HEK293 (cell line): ENCODE data around the gene ARMC8.
A peak's percentile ranks its signal among the peaks of the same experiment; 100 is the strongest.

ENCODE experiments used
- CTCF ChIA-PET: fragments of 350-600 bp; formaldehyde crosslinking; extraction: SDS; loops from one replicate; lab custom pipeline; 2021; ENCODE audit warnings: antibody characterized with exemption; lab: Yijun Ruan, JAX
- POLR2A ChIA-PET: fragments of 300-600 bp; formaldehyde crosslinking; extraction: SDS; loops from one replicate; lab custom pipeline; 2020; ENCODE audit warnings: antibody characterized with exemption, inconsistent platforms; lab: Yijun Ruan, JAX
- H3K27ac ChIP-seq: fragments of 200-500 bp; sonication (Bioruptor generic); 2 replicates; pipeline ENCODE4 v1.5.1; 2014; ENCODE audit warnings: low read depth, low read length, control low read depth, inconsistent platforms; ENCODE audit errors: extremely low read depth
- H3K36me3 ChIP-seq, 2 experiments: fragments of 200-500 bp in 1 of 2; sonication (Bioruptor generic) in 1 of 2; 1 replicate in 1 of 2; 2 replicates in 1 of 2; pipeline ENCODE4 v1.5.1; 2014 to 2017; ENCODE audit warnings: inconsistent platforms in 2 of 2, low read length in 2 of 2; ENCODE audit not compliant: control insufficient read depth in 2 of 2, insufficient read depth in 1 of 2
- H3K4me1 ChIP-seq: fragments of 200-500 bp; sonication (Bioruptor generic); 2 replicates; pipeline ENCODE4 v1.5.1; 2014; ENCODE audit warnings: mild to moderate bottlenecking, low read length, inconsistent platforms; ENCODE audit not compliant: control insufficient read depth, insufficient read depth
- H3K4me3 ChIP-seq: 2 replicates; pipeline ENCODE4 v1.5.1; 2011; ENCODE audit warnings: low read depth, mild to moderate bottlenecking, control low read depth, low read length, moderate library complexity
- H3K9me3 ChIP-seq: fragments of 200-500 bp; sonication (Bioruptor generic); 2 replicates; pipeline ENCODE4 v1.5.1; 2014; ENCODE audit warnings: low read depth, low read length, inconsistent platforms; ENCODE audit not compliant: control insufficient read depth, insufficient read depth
- EGR2 ChIP-seq: fragments of 450-650 bp; formaldehyde crosslinking; IDR thresholded peaks from 2 replicates; pipeline ENCODE4 v1.5.1; 2016; ENCODE audit warnings: low read depth, missing biosample characterization, missing genetic modification characterization
- GLI4 ChIP-seq: fragments of 450-650 bp; formaldehyde crosslinking; IDR thresholded peaks from 2 replicates; pipeline ENCODE4 v1.5.1; 2016; ENCODE audit warnings: missing biosample characterization, missing genetic modification characterization
- GLIS1 ChIP-seq: fragments of 450-650 bp; formaldehyde crosslinking; IDR thresholded peaks from 2 replicates; pipeline ENCODE4 v1.5.1; 2016; ENCODE audit warnings: missing biosample characterization, missing genetic modification characterization
- KLF1 ChIP-seq: fragments of 450-650 bp; formaldehyde crosslinking; IDR thresholded peaks from 2 replicates; pipeline ENCODE4 v1.5.1; 2016; ENCODE audit warnings: missing biosample characterization, missing genetic modification characterization
- KLF10 ChIP-seq: fragments of 450-650 bp; IDR thresholded peaks from 2 replicates; pipeline ENCODE4 v1.5.1; 2018; ENCODE audit warnings: missing biosample characterization, mild to moderate bottlenecking, missing genetic modification characterization
- KLF16 ChIP-seq: fragments of 450-650 bp; formaldehyde crosslinking; IDR thresholded peaks from 2 replicates; pipeline ENCODE4 v1.5.1; 2017; ENCODE audit warnings: missing biosample characterization, missing genetic modification characterization
- OVOL3 ChIP-seq: fragments of 450-650 bp; formaldehyde crosslinking; IDR thresholded peaks from 2 replicates; pipeline ENCODE4 v1.5.1; 2016; ENCODE audit warnings: missing biosample characterization, missing genetic modification characterization
- SP2 ChIP-seq: fragments of 450-650 bp; formaldehyde crosslinking; IDR thresholded peaks from 2 replicates; pipeline ENCODE4 v1.5.1; 2016; ENCODE audit warnings: missing biosample characterization, missing genetic modification characterization
- SP3 ChIP-seq: fragments of 450-650 bp; formaldehyde crosslinking; IDR thresholded peaks from 2 replicates; pipeline ENCODE4 v1.5.1; 2016; ENCODE audit warnings: missing biosample characterization, missing genetic modification characterization
- YY2 ChIP-seq: fragments of 450-650 bp; formaldehyde crosslinking; IDR thresholded peaks from 2 replicates; pipeline ENCODE4 v1.5.1; 2016; ENCODE audit warnings: missing biosample characterization, missing genetic modification characterization
- ZBTB17 ChIP-seq: fragments of 450-650 bp; formaldehyde crosslinking; IDR thresholded peaks from 2 replicates; pipeline ENCODE4 v1.5.1; 2016; ENCODE audit warnings: missing biosample characterization, missing genetic modification characterization
- ZFP37 ChIP-seq: fragments of 450-650 bp; formaldehyde crosslinking; IDR thresholded peaks from 2 replicates; pipeline ENCODE4 v1.5.1; 2016; ENCODE audit warnings: missing biosample characterization, missing genetic modification characterization
- ZIC2 ChIP-seq: fragments of 450-650 bp; formaldehyde crosslinking; IDR thresholded peaks from 2 replicates; pipeline ENCODE4 v1.5.1; 2016; ENCODE audit warnings: missing biosample characterization, missing genetic modification characterization
- ZNF202 ChIP-seq: fragments of 450-650 bp; formaldehyde crosslinking; IDR thresholded peaks from 2 replicates; pipeline ENCODE4 v1.5.1; 2016; ENCODE audit warnings: missing biosample characterization, missing genetic modification characterization, borderline replicate concordance
- ZNF214 ChIP-seq: fragments of 450-650 bp; formaldehyde crosslinking; IDR thresholded peaks from 2 replicates; pipeline ENCODE4 v1.5.1; 2017; ENCODE audit warnings: missing biosample characterization, mild to moderate bottlenecking, missing genetic modification characterization, borderline replicate concordance
- ZNF221 ChIP-seq: fragments of 450-650 bp; formaldehyde crosslinking; IDR thresholded peaks from 2 replicates; pipeline ENCODE4 v1.5.1; 2017; ENCODE audit warnings: missing biosample characterization, missing genetic modification characterization, borderline replicate concordance
- ZNF302 ChIP-seq: fragments of 450-650 bp; formaldehyde crosslinking; IDR thresholded peaks from 2 replicates; pipeline ENCODE4 v1.5.1; 2016; ENCODE audit warnings: missing biosample characterization, missing genetic modification characterization, low read depth
- ZNF324 ChIP-seq: fragments of 450-650 bp; formaldehyde crosslinking; IDR thresholded peaks from 2 replicates; pipeline ENCODE4 v1.5.1; 2016; ENCODE audit warnings: missing biosample characterization, missing genetic modification characterization
- ZNF501 ChIP-seq: fragments of 450-650 bp; formaldehyde crosslinking; IDR thresholded peaks from 2 replicates; pipeline ENCODE4 v1.5.1; 2016; ENCODE audit warnings: missing biosample characterization, missing genetic modification characterization
- ZNF514 ChIP-seq: fragments of 450-650 bp; formaldehyde crosslinking; IDR thresholded peaks from 2 replicates; pipeline ENCODE4 v1.5.1; 2016; ENCODE audit warnings: missing biosample characterization, missing genetic modification characterization
- ZNF600 ChIP-seq: fragments of 450-650 bp; formaldehyde crosslinking; IDR thresholded peaks from 2 replicates; pipeline ENCODE4 v1.5.1; 2016; ENCODE audit warnings: missing biosample characterization, missing genetic modification characterization
- TF ChIP-seq, protein P1 (sequence below): fragments of 450-650 bp; formaldehyde crosslinking; IDR thresholded peaks from 2 replicates; pipeline ENCODE4 v1.5.1; 2016; ENCODE audit warnings: missing biosample characterization, missing genetic modification characterization
- TF ChIP-seq, protein P2 (sequence below): fragments of 450-650 bp; formaldehyde crosslinking; IDR thresholded peaks from 2 replicates; pipeline ENCODE4 v1.5.1; 2016; ENCODE audit warnings: missing biosample characterization, missing genetic modification characterization
- TF ChIP-seq, protein P3 (sequence below): fragments of 450-650 bp; formaldehyde crosslinking; IDR thresholded peaks from 2 replicates; pipeline ENCODE4 v1.5.1; 2016; ENCODE audit warnings: missing biosample characterization, missing genetic modification characterization
- TF ChIP-seq, protein P4 (sequence below): fragments of 450-650 bp; formaldehyde crosslinking; IDR thresholded peaks from 2 replicates; pipeline ENCODE4 v1.5.0; 2017; ENCODE audit warnings: missing biosample characterization, missing genetic modification characterization, borderline replicate concordance
- TF ChIP-seq, protein P5 (sequence below): fragments of 450-650 bp; formaldehyde crosslinking; IDR thresholded peaks from 2 replicates; pipeline ENCODE4 v1.5.1; 2016; ENCODE audit warnings: missing biosample characterization, missing genetic modification characterization, low read depth
- TF ChIP-seq, protein P6 (sequence below): fragments of 450-650 bp; formaldehyde crosslinking; IDR thresholded peaks from 2 replicates; pipeline ENCODE4 v1.5.1; 2017; ENCODE audit warnings: missing biosample characterization, mild to moderate bottlenecking, missing genetic modification characterization, moderate library complexity

ARMC8 gene

DNA sequence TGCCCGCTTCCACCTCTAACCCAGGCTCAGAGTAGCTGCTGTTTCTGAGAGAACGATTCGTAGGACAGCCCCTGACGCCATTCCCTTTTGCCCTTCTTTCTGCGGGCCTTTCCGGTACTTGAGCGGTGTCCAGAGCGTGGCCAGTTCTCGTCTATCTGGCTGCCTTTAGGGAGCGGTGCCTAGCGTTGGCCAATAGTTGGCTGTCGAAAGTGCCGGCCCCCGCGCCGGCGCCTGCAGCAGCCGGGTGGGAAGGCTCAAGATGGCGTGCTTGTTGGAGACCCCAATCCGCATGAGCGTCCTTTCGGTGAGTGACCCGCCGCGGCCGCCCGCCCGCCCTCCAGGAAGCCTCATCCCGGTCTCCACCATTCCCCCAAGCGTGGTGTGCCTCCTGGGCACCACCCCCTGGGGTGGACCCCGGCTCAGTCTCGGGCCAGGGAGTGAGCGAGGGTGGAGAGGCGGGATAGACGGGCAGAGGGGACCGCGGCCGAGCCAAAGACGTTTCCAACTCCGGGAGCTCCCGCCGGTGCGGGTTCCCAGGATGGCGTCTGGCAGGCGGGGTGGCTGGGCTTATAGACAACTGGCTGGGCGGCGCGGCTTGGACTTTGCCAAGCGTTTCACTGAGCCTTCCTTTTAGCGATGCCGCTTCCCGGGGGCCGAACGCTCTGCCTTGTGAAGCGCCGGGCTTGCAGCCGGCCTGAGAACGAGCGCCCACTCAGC is at the start of gene ARMC8 (continued):
- TF ChIP-seq ZNF600 (tag by site-specific recombination) (no peak), ZNF302 (tag by site-specific recombination) (0 out of 2 replicates have a peak, but pooled peaks have one; percentile 28), YY2 (tag by site-specific recombination) (peak; percentile 84), ZNF514 (tag by site-specific recombination) (no peak), ZNF501 (0 out of 2 replicates have a peak, but pooled peaks have one; percentile 33), ZBTB17 (tag by site-specific recombination) (0 out of 2 replicates have a peak, but pooled peaks have one; percentile 42), ZIC2 (tag by site-specific recombination) (0 out of 2 replicates have a peak, but pooled peaks have one; percentile 32), ZFP37 (tag by site-specific recombination) (peak; percentile 61; the same call in 1 of the 2 replicates), KLF16 (tag by site-specific recombination) (peak; percentile 91), GLI4 (tag by site-specific recombination) (peak; percentile 75; the same call in 1 of the 2 replicates), KLF10 (tag by site-specific recombination) (0 out of 2 replicates have a peak, but pooled peaks have one; percentile 11), OVOL3 (0 out of 2 replicates have a peak, but pooled peaks have one; percentile 27), ZNF324 (tag by site-specific recombination) (peak; percentile 80), SP3 (peak; percentile 77), SP2 (tag by site-specific recombination) (peak; percentile 53)
- TF ChIP-seq, protein P1, sequence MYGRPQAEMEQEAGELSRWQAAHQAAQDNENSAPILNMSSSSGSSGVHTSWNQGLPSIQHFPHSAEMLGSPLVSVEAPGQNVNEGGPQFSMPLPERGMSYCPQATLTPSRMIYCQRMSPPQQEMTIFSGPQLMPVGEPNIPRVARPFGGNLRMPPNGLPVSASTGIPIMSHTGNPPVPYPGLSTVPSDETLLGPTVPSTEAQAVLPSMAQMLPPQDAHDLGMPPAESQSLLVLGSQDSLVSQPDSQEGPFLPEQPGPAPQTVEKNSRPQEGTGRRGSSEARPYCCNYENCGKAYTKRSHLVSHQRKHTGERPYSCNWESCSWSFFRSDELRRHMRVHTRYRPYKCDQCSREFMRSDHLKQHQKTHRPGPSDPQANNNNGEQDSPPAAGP (tag by site-specific recombination) = 0 out of 2 replicates have a peak, but pooled peaks have one; percentile 78
- TF ChIP-seq, protein P2, sequence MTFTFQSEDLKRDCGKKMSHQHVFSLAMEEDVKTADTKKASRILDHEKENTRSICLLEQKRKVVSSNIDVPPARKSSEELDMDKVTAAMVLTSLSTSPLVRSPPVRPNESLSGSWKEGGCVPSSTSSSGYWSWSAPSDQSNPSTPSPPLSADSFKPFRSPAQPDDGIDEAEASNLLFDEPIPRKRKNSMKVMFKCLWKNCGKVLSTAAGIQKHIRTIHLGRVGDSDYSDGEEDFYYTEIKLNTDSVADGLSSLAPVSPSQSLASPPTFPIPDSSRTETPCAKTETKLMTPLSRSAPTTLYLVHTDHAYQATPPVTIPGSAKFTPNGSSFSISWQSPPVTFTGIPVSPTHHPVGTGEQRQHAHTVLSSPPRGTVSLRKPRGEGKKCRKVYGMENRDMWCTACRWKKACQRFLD (tag by site-specific recombination) = peak; percentile 91; the same call in 1 of the 2 replicates
- TF ChIP-seq, protein P3, sequence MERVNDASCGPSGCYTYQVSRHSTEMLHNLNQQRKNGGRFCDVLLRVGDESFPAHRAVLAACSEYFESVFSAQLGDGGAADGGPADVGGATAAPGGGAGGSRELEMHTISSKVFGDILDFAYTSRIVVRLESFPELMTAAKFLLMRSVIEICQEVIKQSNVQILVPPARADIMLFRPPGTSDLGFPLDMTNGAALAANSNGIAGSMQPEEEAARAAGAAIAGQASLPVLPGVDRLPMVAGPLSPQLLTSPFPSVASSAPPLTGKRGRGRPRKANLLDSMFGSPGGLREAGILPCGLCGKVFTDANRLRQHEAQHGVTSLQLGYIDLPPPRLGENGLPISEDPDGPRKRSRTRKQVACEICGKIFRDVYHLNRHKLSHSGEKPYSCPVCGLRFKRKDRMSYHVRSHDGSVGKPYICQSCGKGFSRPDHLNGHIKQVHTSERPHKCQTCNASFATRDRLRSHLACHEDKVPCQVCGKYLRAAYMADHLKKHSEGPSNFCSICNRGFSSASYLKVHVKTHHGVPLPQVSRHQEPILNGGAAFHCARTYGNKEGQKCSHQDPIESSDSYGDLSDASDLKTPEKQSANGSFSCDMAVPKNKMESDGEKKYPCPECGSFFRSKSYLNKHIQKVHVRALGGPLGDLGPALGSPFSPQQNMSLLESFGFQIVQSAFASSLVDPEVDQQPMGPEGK (tag by site-specific recombination) = peak; percentile 64
- TF ChIP-seq, protein P4, sequence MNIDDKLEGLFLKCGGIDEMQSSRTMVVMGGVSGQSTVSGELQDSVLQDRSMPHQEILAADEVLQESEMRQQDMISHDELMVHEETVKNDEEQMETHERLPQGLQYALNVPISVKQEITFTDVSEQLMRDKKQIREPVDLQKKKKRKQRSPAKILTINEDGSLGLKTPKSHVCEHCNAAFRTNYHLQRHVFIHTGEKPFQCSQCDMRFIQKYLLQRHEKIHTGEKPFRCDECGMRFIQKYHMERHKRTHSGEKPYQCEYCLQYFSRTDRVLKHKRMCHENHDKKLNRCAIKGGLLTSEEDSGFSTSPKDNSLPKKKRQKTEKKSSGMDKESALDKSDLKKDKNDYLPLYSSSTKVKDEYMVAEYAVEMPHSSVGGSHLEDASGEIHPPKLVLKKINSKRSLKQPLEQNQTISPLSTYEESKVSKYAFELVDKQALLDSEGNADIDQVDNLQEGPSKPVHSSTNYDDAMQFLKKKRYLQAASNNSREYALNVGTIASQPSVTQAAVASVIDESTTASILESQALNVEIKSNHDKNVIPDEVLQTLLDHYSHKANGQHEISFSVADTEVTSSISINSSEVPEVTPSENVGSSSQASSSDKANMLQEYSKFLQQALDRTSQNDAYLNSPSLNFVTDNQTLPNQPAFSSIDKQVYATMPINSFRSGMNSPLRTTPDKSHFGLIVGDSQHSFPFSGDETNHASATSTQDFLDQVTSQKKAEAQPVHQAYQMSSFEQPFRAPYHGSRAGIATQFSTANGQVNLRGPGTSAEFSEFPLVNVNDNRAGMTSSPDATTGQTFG (tag by site-specific recombination) = no peak

DNA sequence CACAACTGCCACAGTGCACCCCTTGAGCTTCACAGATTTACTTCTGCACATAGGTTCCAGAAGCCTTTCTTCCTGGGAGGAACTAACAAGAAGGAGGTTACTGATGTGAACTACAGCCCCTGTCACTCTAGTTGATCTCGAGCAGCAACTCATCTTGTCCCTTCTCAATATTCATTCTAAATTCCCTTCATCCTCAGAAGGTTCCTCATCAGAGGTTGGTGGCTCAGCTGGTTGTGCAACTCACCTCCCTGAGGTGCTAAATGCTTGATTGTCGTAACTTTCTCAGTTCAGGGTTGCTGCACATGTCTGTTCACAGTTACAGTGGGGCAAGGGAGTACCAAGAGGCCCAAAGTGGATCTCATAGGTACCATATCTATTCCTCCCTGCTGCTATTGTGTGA is 49.2 kb upstream of the ARMC8 start:
- CTCF ChIA-PET = interaction anchor here (0.6 kb wide), 1 partner anchor 19 kb away, joined by 3 read pairs; no protein-coding TSS in a partner anchor
- H3K9me3 ChIP-seq = no peaks in the 10 kb centered on the region
- H3K27ac ChIP-seq = no peak overlapping the region
- H3K4me3 ChIP-seq = no peak overlapping the region
- no peaks in the 10 kb centered on the region for H3K4me1 ChIP-seq
- H3K36me3 ChIP-seq = no peaks in the 10 kb centered on the region
- POLR2A ChIA-PET = no interaction called here
- TF ChIP-seq KLF1 (no peak), ZNF221 (tag by site-specific recombination) (no peak), ZNF202 (tag by site-specific recombination) (no peak), GLIS1 (tag by site-specific recombination) (no peak), EGR2 (tag by site-specific recombination) (no peak), ZNF214 (tag by site-specific recombination) (no peak)
- TF ChIP-seq, protein P5, sequence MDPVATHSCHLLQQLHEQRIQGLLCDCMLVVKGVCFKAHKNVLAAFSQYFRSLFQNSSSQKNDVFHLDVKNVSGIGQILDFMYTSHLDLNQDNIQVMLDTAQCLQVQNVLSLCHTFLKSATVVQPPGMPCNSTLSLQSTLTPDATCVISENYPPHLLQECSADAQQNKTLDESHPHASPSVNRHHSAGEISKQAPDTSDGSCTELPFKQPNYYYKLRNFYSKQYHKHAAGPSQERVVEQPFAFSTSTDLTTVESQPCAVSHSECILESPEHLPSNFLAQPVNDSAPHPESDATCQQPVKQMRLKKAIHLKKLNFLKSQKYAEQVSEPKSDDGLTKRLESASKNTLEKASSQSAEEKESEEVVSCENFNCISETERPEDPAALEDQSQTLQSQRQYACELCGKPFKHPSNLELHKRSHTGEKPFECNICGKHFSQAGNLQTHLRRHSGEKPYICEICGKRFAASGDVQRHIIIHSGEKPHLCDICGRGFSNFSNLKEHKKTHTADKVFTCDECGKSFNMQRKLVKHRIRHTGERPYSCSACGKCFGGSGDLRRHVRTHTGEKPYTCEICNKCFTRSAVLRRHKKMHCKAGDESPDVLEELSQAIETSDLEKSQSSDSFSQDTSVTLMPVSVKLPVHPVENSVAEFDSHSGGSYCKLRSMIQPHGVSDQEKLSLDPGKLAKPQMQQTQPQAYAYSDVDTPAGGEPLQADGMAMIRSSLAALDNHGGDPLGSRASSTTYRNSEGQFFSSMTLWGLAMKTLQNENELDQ (tag by site-specific recombination) = no peak
- TF ChIP-seq, protein P6, sequence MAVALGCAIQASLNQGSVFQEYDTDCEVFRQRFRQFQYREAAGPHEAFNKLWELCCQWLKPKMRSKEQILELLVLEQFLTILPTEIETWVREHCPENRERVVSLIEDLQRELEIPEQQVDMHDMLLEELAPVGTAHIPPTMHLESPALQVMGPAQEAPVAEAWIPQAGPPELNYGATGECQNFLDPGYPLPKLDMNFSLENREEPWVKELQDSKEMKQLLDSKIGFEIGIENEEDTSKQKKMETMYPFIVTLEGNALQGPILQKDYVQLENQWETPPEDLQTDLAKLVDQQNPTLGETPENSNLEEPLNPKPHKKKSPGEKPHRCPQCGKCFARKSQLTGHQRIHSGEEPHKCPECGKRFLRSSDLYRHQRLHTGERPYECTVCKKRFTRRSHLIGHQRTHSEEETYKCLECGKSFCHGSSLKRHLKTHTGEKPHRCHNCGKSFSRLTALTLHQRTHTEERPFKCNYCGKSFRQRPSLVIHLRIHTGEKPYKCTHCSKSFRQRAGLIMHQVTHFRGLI (tag by site-specific recombination) = no peak
